IMR-90 (cell line): ENCODE results near the gene ADCY9. TPM values are rescaled to one million over a fixed set of nuclear protein-coding genes. Genes with fewer than 3 reads are reported as not detected.

Experiments
- ATAC-seq: fragments of 200-7000 bp; cut with Tn5 transposase; 2 replicates; pipeline ENCODE4 v1.9.1; 2020; ENCODE audit warnings: low read depth, mild to moderate bottlenecking, moderate library complexity
- BruUV-seq: library from RNA; stranded (reverse); fragments of 400-500 nt; replicated peaks from 2 replicates; lab custom pipeline; 2021; lab: Mats Ljungman, UMichigan
- CTCF ChIA-PET: fragments of 300-600 bp; formaldehyde crosslinking; extraction: SDS; loops from one replicate; lab custom pipeline; 2021; ENCODE audit warnings: antibody characterized with exemption; lab: Yijun Ruan, JAX
- POLR2A ChIA-PET: fragments of 300-600 bp; sonication (Branson Sonifier 250); formaldehyde crosslinking; loops from one replicate; lab custom pipeline; 2022; ENCODE audit warnings: antibody characterized with exemption; ENCODE audit not compliant: unreplicated experiment; lab: Charles Lee
- DNase-seq: peaks from one replicate; pipeline ENCODE4 v3.0.0; 2013
- H2AFZ ChIP-seq: replicated peaks from 2 replicates; pipeline ENCODE3; 2013; ENCODE audit warnings: low read length, mild to moderate bottlenecking; ENCODE audit not compliant: poor library complexity
- H2AK5ac ChIP-seq: 2 replicates; pipeline ENCODE4 v1.6.1; 2013; ENCODE audit warnings: low read depth, low read length, inconsistent platforms
- H2AK9ac ChIP-seq: replicated peaks from 2 replicates; pipeline ENCODE3; 2013; ENCODE audit warnings: mild to moderate bottlenecking, low read depth, low read length, moderate library complexity; ENCODE audit not compliant: poor library complexity
- H2BK120ac ChIP-seq: 2 replicates; pipeline ENCODE4 v1.6.1; 2013; ENCODE audit warnings: low read depth, low read length, inconsistent platforms
- H2BK15ac ChIP-seq: 3 replicates; pipeline ENCODE4 v1.6.1; 2013; ENCODE audit warnings: low read depth, low read length, inconsistent platforms
- H2BK20ac ChIP-seq: 2 replicates; pipeline ENCODE4 v1.6.1; 2013; ENCODE audit warnings: low read depth, mild to moderate bottlenecking, inconsistent platforms, low read length, moderate library complexity
- H2BK5ac ChIP-seq: 2 replicates; pipeline ENCODE4 v1.6.1; 2013; ENCODE audit warnings: mild to moderate bottlenecking, low read depth, low read length, inconsistent platforms; ENCODE audit not compliant: poor library complexity, severe bottlenecking
- H3K14ac ChIP-seq: replicated peaks from 2 replicates; pipeline ENCODE4 v1.6.1; 2013; ENCODE audit warnings: low read depth, low read length, inconsistent platforms
- H3K18ac ChIP-seq: 2 replicates; pipeline ENCODE4 v1.6.1; 2013; ENCODE audit warnings: low read depth, low read length, control low read depth
- H3K23ac ChIP-seq: 2 replicates; pipeline ENCODE4 v1.6.1; 2013; ENCODE audit warnings: low read depth, low read length, inconsistent platforms
- H3K27ac ChIP-seq: 2 replicates; pipeline ENCODE4 v1.5.1; 2013; ENCODE audit warnings: mild to moderate bottlenecking, control low read depth, low read length; ENCODE audit not compliant: insufficient read depth
- H3K27me3 ChIP-seq: 2 replicates; pipeline ENCODE4 v1.6.1; 2013; ENCODE audit warnings: low read length; ENCODE audit not compliant: control insufficient read depth, insufficient read depth
- H3K36me3 ChIP-seq: 2 replicates; pipeline ENCODE4 v1.6.1; 2013; ENCODE audit warnings: low read length, mixed read lengths; ENCODE audit not compliant: control insufficient read depth, insufficient read depth
- H3K4ac ChIP-seq: 2 replicates; pipeline ENCODE4 v1.6.1; 2013; ENCODE audit warnings: low read depth, low read length, inconsistent platforms
- H3K4me1 ChIP-seq: 2 replicates; pipeline ENCODE4 v1.6.1; 2013; ENCODE audit warnings: low read length, mixed read lengths; ENCODE audit not compliant: control insufficient read depth, insufficient read depth
- H3K4me2 ChIP-seq: 2 replicates; pipeline ENCODE4 v1.6.1; 2013; ENCODE audit warnings: low read depth, mild to moderate bottlenecking, control low read depth, low read length, moderate library complexity
- H3K4me3 ChIP-seq: 2 replicates; pipeline ENCODE4 v1.5.1; 2013; ENCODE audit warnings: low read depth, mild to moderate bottlenecking, control low read depth, low read length, moderate library complexity; ENCODE audit not compliant: insufficient read depth
- H3K56ac ChIP-seq: 2 replicates; pipeline ENCODE4 v1.6.1; 2013; ENCODE audit warnings: low read length, inconsistent platforms; ENCODE audit not compliant: insufficient read depth; ENCODE audit errors: extremely low read depth
- H3K79me1 ChIP-seq, 2 experiments: 2 replicates each; pipeline ENCODE4 v1.6.1; 2013; ENCODE audit warnings: low read length in 2 of 2, inconsistent platforms in 1 of 2, low read depth in 1 of 2
- H3K9ac ChIP-seq: 2 replicates; pipeline ENCODE4 v1.6.1; 2013; ENCODE audit warnings: low read depth, low read length, control low read depth
- H3K9me1 ChIP-seq: 2 replicates; pipeline ENCODE4 v1.6.1; 2013; ENCODE audit warnings: low read length, inconsistent platforms; ENCODE audit not compliant: insufficient read depth
- H3K9me3 ChIP-seq: 2 replicates; pipeline ENCODE4 v1.6.1; 2013; ENCODE audit warnings: low read length; ENCODE audit not compliant: control insufficient read depth, insufficient read depth
- H4K20me1 ChIP-seq: 2 replicates; pipeline ENCODE4 v1.6.1; 2013; ENCODE audit warnings: low read length, inconsistent platforms; ENCODE audit not compliant: insufficient read depth
- H4K5ac ChIP-seq: 2 replicates; pipeline ENCODE4 v1.6.1; 2013; ENCODE audit warnings: mild to moderate bottlenecking, low read depth, low read length, control low read depth
- H4K8ac ChIP-seq, 2 experiments: 2 replicates each; pipeline ENCODE4 v1.6.1; 2013; ENCODE audit warnings: low read depth in 2 of 2, low read length in 2 of 2, control low read depth in 1 of 2, inconsistent platforms in 1 of 2
- H4K91ac ChIP-seq: 2 replicates; pipeline ENCODE4 v1.6.1; 2013; ENCODE audit warnings: low read depth, low read length, inconsistent platforms; ENCODE audit not compliant: insufficient read depth
- BHLHE40 ChIP-seq: fragments of 150-350 bp; IDR thresholded peaks from 2 replicates; pipeline ENCODE4 v1.6.1; 2016; ENCODE audit warnings: mild to moderate bottlenecking, low read depth, low read length
- CEBPB ChIP-seq: IDR thresholded peaks from 2 replicates; pipeline ENCODE4 v1.6.1; 2012; ENCODE audit warnings: low read depth, low read length, improper control_type of control experiment
- CHD1 ChIP-seq: IDR thresholded peaks from 2 replicates; pipeline ENCODE4 v1.6.1; 2012; ENCODE audit warnings: low read depth, low read length, improper control_type of control experiment
- CTCF ChIP-seq: conservative IDR thresholded peaks from 2 replicates; pipeline ENCODE4 v1.5.1; 2012; ENCODE audit warnings: mild to moderate bottlenecking, low read depth, low read length, improper control_type of control experiment
- ELK1 ChIP-seq: fragments of 150-350 bp; IDR thresholded peaks from 2 replicates; pipeline ENCODE4 v1.6.1; 2016; ENCODE audit warnings: low read depth, mild to moderate bottlenecking, low read length, moderate library complexity, borderline replicate concordance
- FOS ChIP-seq: fragments of 150-350 bp; IDR thresholded peaks from 2 replicates; pipeline ENCODE4 v1.6.1; 2016; ENCODE audit warnings: low read depth, low read length
- MAFK ChIP-seq: IDR thresholded peaks from 2 replicates; pipeline ENCODE4 v1.6.1; 2012; ENCODE audit warnings: low read depth, low read length, improper control_type of control experiment
- MAZ ChIP-seq: IDR thresholded peaks from 2 replicates; pipeline ENCODE4 v1.6.1; 2012; ENCODE audit warnings: low read depth, mild to moderate bottlenecking, low read length, improper control_type of control experiment, moderate library complexity, borderline replicate concordance
- MXI1 ChIP-seq: IDR thresholded peaks from 2 replicates; pipeline ENCODE4 v1.6.1; 2012; ENCODE audit warnings: low read depth, mild to moderate bottlenecking, low read length, moderate library complexity, borderline replicate concordance
- NFE2L2 ChIP-seq: fragments of 150-350 bp; IDR thresholded peaks from 2 replicates; pipeline ENCODE4 v1.6.1; 2016; ENCODE audit warnings: low read depth, mild to moderate bottlenecking, low read length
- POLR2A ChIP-seq: IDR thresholded peaks from 2 replicates; pipeline ENCODE4 v1.6.1; 2012; ENCODE audit warnings: mild to moderate bottlenecking, low read depth, low read length
- RAD21 ChIP-seq: IDR thresholded peaks from 2 replicates; pipeline ENCODE4 v1.6.1; 2012; ENCODE audit warnings: low read length, improper control_type of control experiment
- RCOR1 ChIP-seq: IDR thresholded peaks from 2 replicates; pipeline ENCODE4 v1.6.1; 2012; ENCODE audit warnings: mild to moderate bottlenecking, low read length, improper control_type of control experiment; ENCODE audit not compliant: insufficient replicate concordance
- RFX5 ChIP-seq: IDR thresholded peaks from 2 replicates; pipeline ENCODE4 v1.8.0; 2012; ENCODE audit warnings: low read depth, mild to moderate bottlenecking, low read length, moderate library complexity
- SMC3 ChIP-seq: fragments of 150-350 bp; IDR thresholded peaks from 2 replicates; pipeline ENCODE4 v1.6.1; 2016; ENCODE audit warnings: low read depth, mild to moderate bottlenecking, antibody characterized with exemption, low read length, moderate library complexity
- USF2 ChIP-seq: fragments of 150-350 bp; IDR thresholded peaks from 2 replicates; pipeline ENCODE4 v1.6.1; 2017; ENCODE audit warnings: mild to moderate bottlenecking, antibody characterized with exemption, low read length, low read depth
- WGBS, 2 experiments: methylation state at CpG; one replicate each; pipeline versions ENCODE4 v1.1.5 to v1.1.7; 2013; ENCODE audit warnings: missing lambda C conversion rate in 2 of 2; ENCODE audit not compliant: insufficient read length in 1 of 2; ENCODE audit errors: extremely low coverage in 2 of 2; 5-methylcytosine and 5-hydroxymethylcytosine counted together
- dilution Hi-C: fragments of 300-500 bp; cut with HindIII; formaldehyde crosslinking; loops from one replicate; pipeline ENCODE4 v1.14.3; 2018; ENCODE audit warnings: low sequenced_read_pairs; ENCODE audit not compliant: unreplicated experiment
- in situ Hi-C: fragments of 300-500 bp; cut with MboI; formaldehyde crosslinking; loops from 3 replicates; pipeline ENCODE4 v1.14.3; 2019; ENCODE audit warnings: low sequenced_read_pairs, inconsistent platforms, mixed read lengths
- intact Hi-C: fragments of 100-400 bp; cut with micrococcal nuclease; formaldehyde crosslinking; loops from 2 replicates; pipeline ENCODE4 v1.10.0; 2022
- polyA plus RNA-seq, 3 experiments: library from polyadenylated mRNA; depleted of rRNA; stranded (reverse); fragments of >200 nt; gene quantifications; 2 replicates each; pipeline ENCODE4 v1.2.3, GENCODE V29; 2012; ENCODE audit warnings: low replicate concordance in 1 of 3
- total RNA-seq: library from RNA; depleted of rRNA; stranded (reverse); fragments of >200 nt; gene quantifications from 2 replicates; pipeline ENCODE4 v1.2.3, GENCODE V29; 2012

ADCY9 gene
- total and polyA plus RNA-seq, 2 of the 4 experiments (the other 2 are of a cell fraction) = 5.4 to 12.5 TPM

- Histone ChIP-seq H3K36me3 (no peaks in the 10 kb centered on the region; the same call in 1 of the 2 replicates), H4K20me1 (no peaks in the 10 kb centered on the region), H3K9me3 (no peaks in the 10 kb centered on the region), H2BK15ac (no peak overlapping the region), H3K56ac (no peak overlapping the region), H3K4me1 (peaks cover 2% of the 10 kb centered on the region), H3K9ac (no peak overlapping the region), H3K27ac (no peak overlapping the region), H4K91ac (no peak overlapping the region), H2AK5ac (no peak overlapping the region), H4K8ac (no peak overlapping the region), H2BK20ac (no peak overlapping the region), H2AFZ (no peak overlapping the region), H3K14ac (no peak overlapping the region), H3K18ac (no peak overlapping the region), H2BK5ac (no peak overlapping the region), H3K79me1 (peaks cover 35 to 62% of the 10 kb centered on the region in 2 experiments; a peak in 3 of 4 replicates), H3K4me2 (no peak overlapping the region), H4K5ac (no peak overlapping the region), H3K4me3 (no peak overlapping the region), H2AK9ac (no peak overlapping the region), H3K27me3 (no peaks in the 10 kb centered on the region), H3K9me1 (peaks cover 2% of the 10 kb centered on the region), H2BK120ac (no peak overlapping the region), H3K4ac (no peak overlapping the region), H3K23ac (no peak overlapping the region)
- BruUV-seq = no TSS peak
- CTCF ChIA-PET = no interaction called here
- intact Hi-C loops = no loop called here
- no peak for TF ChIP-seq MAZ
- TF ChIP-seq BHLHE40 = no peak
- no peak for TF ChIP-seq USF2
- no peak for TF ChIP-seq CEBPB
- no peak for TF ChIP-seq CHD1
- TF ChIP-seq NFE2L2 = no peak
- no peak for TF ChIP-seq MAFK
- no peak for TF ChIP-seq ELK1
- TF ChIP-seq RFX5 = no peak
- no peak for TF ChIP-seq POLR2A
- no peak for TF ChIP-seq CTCF
- no peak for TF ChIP-seq RAD21
- TF ChIP-seq RCOR1 = no peak
- no peak for TF ChIP-seq SMC3
- no peak for TF ChIP-seq MXI1
- no peak for TF ChIP-seq FOS
- POLR2A ChIA-PET = no interaction called here
- DNase-seq (no peak), ATAC-seq (no peak)
- WGBS, 2 experiments = no CpG with 5 or more reads among the region's 8 CpGs
- in situ Hi-C loops = no loop called here
- dilution Hi-C loops = no loop called here
These were observed 88.1 kb downstream of the ADCY9 start for GRCh38 chr16:4028144-4028543.
